Activated effector memory CD4-positive, alpha-beta T cell treated with Interleukin-2 at 50 U/mL for 16 hours (primary cell): ENCODE data around the gene C3orf70.

Source experiments
- DNase-seq: peaks from one replicate; pipeline ENCODE4 v3.0.0-alpha.2; 2020

Gene C3orf70

DNA sequence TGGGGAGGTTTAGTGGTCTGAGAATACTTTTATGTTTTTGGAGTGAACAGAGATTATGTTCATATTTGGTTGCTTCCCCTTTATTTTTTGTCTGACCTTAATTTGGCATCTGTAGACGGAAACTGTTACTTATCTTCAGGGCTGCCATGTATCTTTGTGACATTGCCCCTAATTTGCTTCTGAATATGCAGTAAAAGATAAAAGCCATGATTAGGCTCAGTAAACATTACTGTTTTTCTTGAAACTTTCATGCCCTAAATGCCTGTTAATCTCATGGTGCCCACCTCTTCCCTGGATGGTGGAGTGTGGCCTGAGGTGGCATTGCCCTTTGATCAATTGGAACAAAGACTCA, 106.7 kb downstream of the C3orf70 start:
- no peak for DNase-seq

DNA sequence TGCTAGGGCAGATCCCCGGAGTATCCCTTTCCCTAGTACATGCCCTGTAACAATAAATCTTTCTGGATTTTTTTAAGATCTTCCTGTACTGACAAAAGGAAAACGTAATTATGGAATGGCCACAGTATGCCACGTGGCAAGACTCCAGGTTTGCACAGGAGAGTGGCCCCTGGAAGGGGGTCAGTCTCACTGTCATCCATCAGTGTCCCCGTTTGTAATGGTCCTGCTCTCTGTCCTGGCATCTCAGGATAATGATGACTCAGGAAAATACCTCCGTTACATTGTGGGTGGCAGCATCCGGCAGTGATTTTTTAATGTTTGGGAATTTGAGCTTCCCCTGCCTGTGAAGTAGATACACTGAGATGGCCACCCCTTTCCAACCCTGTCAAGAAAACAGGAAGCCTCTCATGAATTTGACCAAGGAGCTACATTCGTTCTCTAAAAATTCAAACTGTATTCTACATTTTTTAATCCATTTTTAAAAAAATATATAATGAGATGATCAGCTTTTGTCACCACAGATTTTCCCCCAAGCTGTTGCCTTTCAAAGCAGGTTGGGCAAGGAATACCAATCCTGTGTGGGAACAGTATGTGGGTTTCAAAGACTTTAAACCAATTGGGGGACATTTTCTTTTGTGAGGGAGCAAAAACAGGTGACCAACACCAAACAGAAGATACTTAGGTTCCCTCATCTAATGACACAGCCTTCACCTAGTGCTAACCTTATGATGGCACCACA, 110.4 kb downstream of the C3orf70 start:
- DNase-seq = no peak

DNA sequence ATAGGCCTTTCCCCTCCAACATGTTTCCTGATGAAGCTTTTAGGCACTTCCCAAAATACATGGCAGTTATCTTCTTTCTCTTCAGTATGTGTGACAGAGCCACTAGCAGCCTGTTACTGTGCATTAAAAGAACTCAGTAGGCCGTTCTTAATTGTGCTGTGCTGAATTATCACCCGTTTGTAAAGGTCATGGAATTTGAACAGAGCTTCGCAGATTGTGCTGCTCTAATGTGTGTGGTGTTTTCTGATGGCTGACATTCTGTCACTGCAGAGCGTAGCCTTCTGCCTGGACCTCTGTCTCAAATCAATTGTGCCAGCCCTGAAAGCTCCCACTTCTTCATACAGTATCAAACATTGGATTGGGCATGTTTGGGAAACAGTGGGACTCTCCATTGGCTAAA, 111.3 kb downstream of the C3orf70 start:
- DNase-seq = no peak

DNA sequence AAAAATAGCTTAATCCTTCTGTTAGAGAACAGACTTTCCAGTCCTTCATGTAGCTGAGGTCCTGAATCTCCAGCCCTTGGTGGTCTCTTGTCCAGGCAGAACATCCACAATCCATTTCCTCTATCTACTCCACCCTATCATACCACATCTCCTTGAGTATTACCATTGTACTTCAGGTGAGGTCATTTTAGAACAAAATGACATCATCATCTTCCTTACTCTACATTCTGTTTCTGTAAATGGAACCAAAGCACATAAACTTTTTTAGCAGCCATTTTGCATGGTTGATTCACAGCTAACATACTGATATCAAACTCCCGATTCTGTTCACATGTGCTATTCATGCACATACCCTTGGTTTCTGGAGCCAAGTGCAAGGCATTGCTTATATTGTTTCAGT, 112.4 kb downstream of the C3orf70 start:
- DNase-seq = no peak

DNA sequence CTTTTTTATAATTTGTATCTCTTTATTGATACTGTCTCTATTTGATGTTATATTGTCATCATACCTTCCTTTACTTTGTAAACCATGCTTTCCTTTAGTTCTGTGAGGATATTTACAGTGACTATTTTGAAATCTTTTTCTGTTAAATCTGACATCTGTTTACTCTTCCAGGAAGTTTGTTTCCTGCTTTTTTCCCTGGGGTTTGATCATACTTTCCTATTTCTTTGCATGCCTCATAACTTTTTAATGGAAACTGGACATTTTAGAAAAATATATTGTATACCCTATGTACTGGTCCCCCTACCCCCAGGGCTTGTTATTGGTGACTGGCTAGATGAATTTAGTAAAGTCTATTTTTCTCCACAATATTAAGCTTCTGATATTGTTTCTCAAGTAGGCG, 115.1 kb downstream of the C3orf70 start:
- no peak for DNase-seq

DNA sequence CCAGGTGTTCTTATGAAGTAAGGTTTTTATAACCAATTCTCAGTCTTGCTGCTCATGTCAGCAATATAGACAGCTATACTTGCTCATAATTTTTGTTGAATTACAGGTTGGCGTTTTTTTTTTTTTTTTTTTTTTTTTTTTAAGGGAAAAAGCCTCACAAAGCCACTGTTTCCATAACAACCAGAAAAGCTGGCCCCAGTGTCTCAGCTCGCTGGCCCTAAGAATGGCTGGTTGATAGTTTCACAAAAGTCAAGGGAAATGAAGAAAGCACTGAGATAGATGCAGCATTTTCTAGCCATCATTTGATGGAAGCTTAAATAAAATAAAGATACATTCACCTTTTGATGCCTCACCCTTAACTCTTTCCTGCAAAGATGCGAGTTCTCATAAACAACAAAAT, 121.9 kb downstream of the C3orf70 start:
- no peak for DNase-seq

DNA sequence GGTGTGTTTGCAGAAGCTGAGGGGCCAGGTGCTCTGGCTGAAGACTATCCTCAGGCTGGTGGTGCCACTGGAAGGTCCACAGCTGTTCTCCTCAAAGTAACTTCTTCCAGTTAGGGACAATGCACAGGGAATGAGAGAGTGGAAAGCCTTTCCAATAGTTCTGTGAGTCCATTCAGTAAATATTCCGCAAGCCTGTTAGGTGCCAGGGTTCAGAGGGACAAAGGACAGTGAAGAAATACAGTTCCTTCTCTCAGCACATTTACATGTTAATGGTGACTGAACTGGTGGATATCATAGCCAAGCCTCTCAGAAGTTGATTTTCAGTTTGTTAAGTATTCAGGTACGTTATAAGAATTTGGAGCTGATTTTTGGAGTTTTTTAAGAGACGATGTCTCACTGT, 122.5 kb downstream of the C3orf70 start:
- DNase-seq = no peak

DNA sequence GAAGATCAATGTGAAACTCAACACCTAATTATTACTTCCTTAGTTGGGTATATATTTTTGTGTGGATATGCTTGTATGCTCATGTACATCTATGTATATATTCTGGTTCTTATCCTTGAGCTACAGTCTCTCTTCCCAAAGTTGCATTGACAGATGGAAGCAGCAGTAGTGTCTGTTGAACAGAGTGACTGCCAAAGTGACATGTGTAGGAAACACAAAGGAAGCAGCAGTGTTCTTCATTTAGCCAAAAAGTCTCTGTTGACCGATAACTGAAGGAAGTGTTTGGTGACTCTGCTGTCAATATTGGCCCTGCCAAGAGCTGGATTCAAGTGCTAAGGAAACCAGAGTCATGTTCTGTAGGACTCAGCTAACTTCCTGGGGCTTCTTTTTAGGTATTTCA, 123.8 kb downstream of the C3orf70 start:
- no peak for DNase-seq

DNA sequence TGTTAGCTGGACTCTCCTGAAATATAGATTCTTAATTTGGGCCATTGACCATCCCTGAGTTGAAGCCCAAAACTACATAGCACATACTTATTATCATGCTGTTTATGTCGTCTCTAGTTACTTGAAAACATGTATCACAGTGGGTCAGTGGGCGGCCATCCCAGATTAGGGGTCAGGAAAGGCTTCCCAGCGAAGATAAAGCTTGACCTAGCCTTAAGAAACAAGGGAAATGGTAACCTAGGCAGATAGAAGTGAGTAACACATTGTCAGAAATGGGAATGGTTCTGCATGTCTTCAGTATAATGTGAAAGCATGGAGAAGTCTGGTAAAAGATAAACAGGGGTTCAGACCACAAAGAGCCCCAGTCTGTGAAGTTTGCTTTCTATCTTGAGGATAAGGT, 124.7 kb downstream of the C3orf70 start:
- no peak for DNase-seq
